Activated CD4-positive, alpha-beta T cell treated with anti-CD3 and anti-CD28 coated beads for 1 hour (primary cell): ENCODE data around the gene CBS.
"Not testable (repeated sequence)": the region's sequence is repeated elsewhere in the genome, so short reads cannot be mapped to it uniquely, and the experiment has no call there.

ENCODE experiments used
- DNase-seq: peaks from one replicate; pipeline ENCODE4 v3.0.0-alpha.2; 2020

CBS gene

GRCh38 chr21:43023175-43023574 is 52.5 kb downstream of the CBS start:
- no peak for DNase-seq

DNA sequence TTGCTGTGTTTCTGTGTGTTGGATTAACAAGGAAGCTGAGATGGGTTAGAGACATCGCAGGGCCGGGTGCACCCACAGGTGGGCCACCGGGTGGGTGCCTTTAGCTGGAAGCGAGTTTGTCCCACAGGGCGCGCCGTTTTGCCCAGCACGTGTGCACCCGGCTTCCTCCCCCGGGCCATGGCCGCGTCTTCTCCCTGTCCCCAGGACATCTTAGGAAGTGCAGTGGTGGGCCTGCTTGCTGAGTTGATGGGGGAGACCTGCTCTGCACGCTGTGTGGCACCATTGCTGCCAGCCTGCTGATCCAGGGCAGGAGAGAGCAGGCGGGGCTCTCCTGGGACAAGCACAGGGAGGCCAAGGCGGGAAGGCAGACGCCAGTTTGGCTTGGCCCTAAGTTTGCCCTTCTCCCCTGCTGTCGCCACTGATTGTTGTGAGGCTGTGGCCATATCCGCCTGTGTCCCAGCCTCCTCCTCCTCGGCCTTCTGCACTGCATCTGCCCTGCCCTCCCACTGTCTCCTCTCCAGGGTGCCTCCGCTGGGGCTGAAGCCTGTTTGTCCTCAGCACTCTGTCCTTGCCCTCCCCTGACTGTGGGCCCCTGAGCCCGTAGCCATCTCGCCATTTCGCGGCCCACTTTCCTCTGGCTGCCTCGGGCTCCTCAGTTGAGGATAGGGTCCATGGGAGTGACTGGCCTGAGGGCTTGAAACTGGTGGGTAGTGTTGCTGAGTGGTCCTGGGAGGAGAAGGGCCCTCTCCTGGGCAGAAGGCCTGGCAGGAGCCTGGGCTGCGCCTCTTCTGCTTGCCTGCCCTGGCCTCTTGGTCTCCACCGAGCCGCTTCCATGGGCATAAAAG is 53.7 kb downstream of the CBS start:
- DNase-seq: no peak

GRCh38 chr21:43021191-43021590 is 54.4 kb downstream of the CBS start:
- DNase-seq: no peak

DNA sequence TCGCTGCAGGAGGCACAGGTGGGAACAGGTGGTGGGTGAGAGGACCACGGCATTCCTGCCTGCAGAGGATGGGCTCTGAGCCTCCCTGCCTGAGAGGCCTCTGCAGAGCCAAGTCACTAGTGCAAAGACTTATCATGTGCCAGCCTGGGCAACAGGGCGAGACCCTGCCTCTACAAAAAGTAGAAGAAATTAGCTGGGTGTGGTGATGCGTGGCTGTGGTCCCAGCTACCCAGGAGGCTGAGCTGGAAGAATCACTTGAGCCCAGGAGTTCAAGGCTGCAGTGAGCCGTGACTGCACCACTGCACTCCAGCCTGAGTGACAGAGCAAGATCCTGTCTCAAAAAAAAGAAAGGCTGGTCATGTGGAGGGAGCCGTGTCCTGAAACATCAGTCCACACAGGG is 54.9 kb downstream of the CBS start:
- no peak for DNase-seq

GRCh38 chr21:43020177-43020576 is 55.5 kb downstream of the CBS start:
- no peak for DNase-seq

GRCh38 chr21:43018519-43018918 is 57.1 kb downstream of the CBS start:
- DNase-seq: no peak

DNA sequence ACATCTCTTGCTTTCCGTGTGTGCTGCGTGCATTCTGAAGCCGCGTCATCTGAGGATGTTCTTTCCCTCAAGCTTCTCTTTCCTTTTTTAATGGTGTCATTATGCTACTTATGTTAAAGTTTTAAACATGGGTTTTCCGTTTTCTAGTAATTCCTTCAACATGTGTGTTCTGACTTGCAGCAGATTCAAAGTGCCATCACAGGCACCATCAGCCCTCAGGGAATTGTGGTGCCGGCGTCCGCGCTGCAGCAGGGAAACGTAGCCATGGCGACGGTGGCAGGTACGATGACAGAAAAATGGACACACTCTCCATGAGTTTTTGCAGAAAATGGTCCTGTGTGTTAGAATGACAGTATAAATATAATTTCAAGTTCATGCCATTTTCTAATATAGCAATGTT is 58.9 kb downstream of the CBS start:
- no peak for DNase-seq

GRCh38 chr21:43015906-43016540 is 59.6 kb downstream of the CBS start:
- no peak for DNase-seq

- DNase-seq: no peak
These were observed 63.0 kb downstream of the CBS start for GRCh38 chr21:43012596-43012995.

- DNase-seq: no peak
These were observed 68.8 kb downstream of the CBS start for GRCh38 chr21:43006874-43007208.

- not testable (repeated sequence) for DNase-seq
These were observed 69.4 kb downstream of the CBS start for GRCh38 chr21:43006051-43006873.

GRCh38 chr21:43005635-43006034 is 70.0 kb downstream of the CBS start:
- DNase-seq: no peak

DNA sequence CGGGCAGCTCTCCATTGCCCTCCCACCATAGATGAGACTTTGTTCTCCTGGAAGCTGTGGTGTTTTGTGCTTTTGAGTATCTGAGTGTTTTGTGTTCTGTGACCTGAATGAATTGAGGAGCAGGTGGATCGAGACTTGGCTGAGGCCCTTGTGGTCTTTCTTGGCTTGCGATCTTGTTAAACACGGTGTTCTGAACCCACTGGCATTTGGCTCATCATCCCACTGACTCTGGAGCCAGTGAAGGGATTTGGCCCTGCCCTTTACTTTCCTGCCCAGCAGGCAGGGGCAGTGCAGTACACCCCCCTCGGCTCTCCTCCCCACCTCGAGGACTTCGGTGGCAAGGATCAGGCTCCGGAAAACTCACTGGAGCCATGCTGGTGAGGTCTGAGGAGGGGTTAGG is 70.7 kb downstream of the CBS start:
- DNase-seq: no peak
